GM12801 (cell line): ENCODE data around the gene AGAP1.

Experiments used
- CTCF ChIP-seq: IDR thresholded peaks from one replicate; pipeline ENCODE4 v1.5.1; 2011; ENCODE audit warnings: control low read depth; ENCODE audit not compliant: insufficient read length; ENCODE audit errors: extremely low read depth

The AGAP1 gene

GRCh38 chr2:235752846-235753245 is 259.0 kb downstream of the AGAP1 start:
- no peak for TF ChIP-seq CTCF

GRCh38 chr2:235754357-235755207 is 260.7 kb downstream of the AGAP1 start:
- TF ChIP-seq CTCF, result no peak

GRCh38 chr2:235756491-235756890 is 262.6 kb downstream of the AGAP1 start:
- TF ChIP-seq CTCF, result no peak

- no peak for TF ChIP-seq CTCF
Observed at GRCh38 chr2:235757212-235757611, 263.4 kb downstream of the AGAP1 start.

- no peak for TF ChIP-seq CTCF
Observed at GRCh38 chr2:235757640-235758039, 263.8 kb downstream of the AGAP1 start.

GRCh38 chr2:235762832-235763598 is 269.2 kb downstream of the AGAP1 start:
- no peak for TF ChIP-seq CTCF

- no peak for TF ChIP-seq CTCF
Observed at GRCh38 chr2:235763816-235764215, 270.0 kb downstream of the AGAP1 start.
